ENCODE measurements around the gene CCDC71L.

Gene CCDC71L

GRCh38 chr7:106613848-106614560, 47.0 kb downstream of the CCDC71L start:
- H3K36me3 ChIP-seq = no peaks in the 10 kb centered on the region
- H3K4me3 ChIP-seq (ENCODE audit: low read depth, low read length) = no peak overlapping the region
- H3K27ac ChIP-seq = no peak overlapping the region
- no peak for TF ChIP-seq CTCF (IDR thresholded peaks at IDR 0.05; ENCODE audit: low read depth, low read length)
- no peak for DNase-seq
- no peaks in the 10 kb centered on the region for H3K27me3 ChIP-seq (ENCODE audit: insufficient read depth, low read depth, severe bottlenecking)
- H3K9me3 ChIP-seq (ENCODE audit: severe bottlenecking) = no peaks in the 10 kb centered on the region

GRCh38 chr7:106613279-106613678, 47.7 kb downstream of the CCDC71L start:
- DNase-seq = no peak
- Histone ChIP-seq H3K9me3 (ENCODE audit: severe bottlenecking) (no peaks in the 10 kb centered on the region), H3K36me3 (no peaks in the 10 kb centered on the region), H3K27me3 (ENCODE audit: insufficient read depth, low read depth, severe bottlenecking) (no peaks in the 10 kb centered on the region), H3K27ac (no peak overlapping the region), H3K4me3 (ENCODE audit: low read depth, low read length) (no peak overlapping the region)
- no peak for TF ChIP-seq CTCF (IDR thresholded peaks at IDR 0.05; ENCODE audit: low read depth, low read length)

- no peak for TF ChIP-seq CTCF (IDR thresholded peaks at IDR 0.05; ENCODE audit: low read depth, low read length)
- H3K4me3 ChIP-seq (ENCODE audit: low read depth, low read length) = no peak overlapping the region
- no peaks in the 10 kb centered on the region for H3K36me3 ChIP-seq
- DNase-seq = no peak
- no peak overlapping the region for H3K27ac ChIP-seq
- no peaks in the 10 kb centered on the region for H3K9me3 ChIP-seq (ENCODE audit: severe bottlenecking)
- H3K27me3 ChIP-seq (ENCODE audit: insufficient read depth, low read depth, severe bottlenecking) = no peaks in the 10 kb centered on the region
Observed at GRCh38 chr7:106612432-106612831, 48.5 kb downstream of the CCDC71L start.

- no peaks in the 10 kb centered on the region for H3K9me3 ChIP-seq (ENCODE audit: severe bottlenecking)
- no peak for DNase-seq
- H3K27ac ChIP-seq = no peak overlapping the region
- H3K4me3 ChIP-seq (ENCODE audit: low read depth, low read length) = no peak overlapping the region
- no peak for TF ChIP-seq CTCF (IDR thresholded peaks at IDR 0.05; ENCODE audit: low read depth, low read length)
- H3K27me3 ChIP-seq (ENCODE audit: insufficient read depth, low read depth, severe bottlenecking) = no peaks in the 10 kb centered on the region
- no peaks in the 10 kb centered on the region for H3K36me3 ChIP-seq
Observed at GRCh38 chr7:106611911-106612310, 49.0 kb downstream of the CCDC71L start.

- Histone ChIP-seq H3K27ac (no peak overlapping the region), H3K4me3 (ENCODE audit: low read depth, low read length) (no peak overlapping the region), H3K27me3 (ENCODE audit: insufficient read depth, low read depth, severe bottlenecking) (no peaks in the 10 kb centered on the region), H3K36me3 (no peaks in the 10 kb centered on the region), H3K9me3 (ENCODE audit: severe bottlenecking) (no peaks in the 10 kb centered on the region)
- no peak for DNase-seq
- TF ChIP-seq CTCF (IDR thresholded peaks at IDR 0.05; ENCODE audit: low read depth, low read length) = no peak
Observed at GRCh38 chr7:106610996-106611886, 49.7 kb downstream of the CCDC71L start.
